ENCODE results near the gene NCOA1. TPM values are rescaled to one million over a fixed set of nuclear protein-coding genes. Genes with fewer than 3 reads are reported as not detected.
A peak's percentile ranks its signal among the peaks of the same experiment; 100 is the strongest.

The NCOA1 gene
- total and polyA plus RNA-seq, 2 of the 4 experiments (the other 2 are of a cell fraction): 6.7 to 11.3 TPM

- POLR2A ChIA-PET (ENCODE audit: unreplicated experiment): no interaction called here
- WGBS, 2 experiments (ENCODE audit: extremely low coverage in 2 of 2, insufficient read length in 1 of 2): no CpG with 5 or more reads among the region's 7 CpGs
- DNase-seq (peak; percentile 75), ATAC-seq (ENCODE audit: low read depth) (peak; percentile 82)
- CTCF ChIA-PET: interaction anchor here (1.1 kb wide), 1 partner anchor 8 kb away, joined by 6 read pairs; no protein-coding TSS in a partner anchor
- Histone ChIP-seq H4K91ac (ENCODE audit: insufficient read depth, low read depth, low read length) (no peak overlapping the region), H4K5ac (ENCODE audit: low read depth, low read length) (no peak overlapping the region), H3K14ac (replicated peaks; ENCODE audit: low read depth, low read length) (no peak overlapping the region), H3K4me1 (ENCODE audit: control insufficient read depth, insufficient read depth, low read length) (peaks cover 2% of the 10 kb centered on the region; the same call in 1 of the 2 replicates), H3K9me3 (ENCODE audit: control insufficient read depth, insufficient read depth, low read length) (no peaks in the 10 kb centered on the region), H2BK5ac (ENCODE audit: low read depth, low read length, poor library complexity, severe bottlenecking) (peak overlapping the region; percentile 57), H3K56ac (ENCODE audit: extremely low read depth, insufficient read depth, low read length) (no peak overlapping the region), H3K4ac (ENCODE audit: low read depth, low read length) (no peak overlapping the region), H3K27ac (ENCODE audit: insufficient read depth, low read length) (no peak overlapping the region), H2AFZ (replicated peaks; ENCODE audit: low read length, poor library complexity) (no peak overlapping the region), H2AK9ac (replicated peaks; ENCODE audit: low read depth, low read length, poor library complexity) (no peak overlapping the region), H3K9me1 (ENCODE audit: insufficient read depth, low read length) (0 out of 2 replicates have a peak, but pooled peaks cover 2% of the 10 kb centered on the region), H3K9ac (ENCODE audit: low read depth, low read length) (no peak overlapping the region), H2BK120ac (ENCODE audit: low read depth, low read length) (no peak overlapping the region), H3K23ac (ENCODE audit: low read depth, low read length) (no peak overlapping the region), H3K79me1 (ENCODE audit: low read depth in 1 of 2, low read length in 2 of 2) (no peaks in the 10 kb centered on the region), H2BK15ac (ENCODE audit: low read depth, low read length) (no peak overlapping the region), H4K20me1 (ENCODE audit: insufficient read depth, low read length) (no peaks in the 10 kb centered on the region), H3K4me3 (ENCODE audit: insufficient read depth, low read depth, low read length) (no peak overlapping the region), H2BK20ac (ENCODE audit: low read depth, low read length) (no peak overlapping the region), H3K18ac (ENCODE audit: low read depth, low read length) (no peak overlapping the region), H4K8ac (ENCODE audit: low read depth in 2 of 2, low read length in 2 of 2) (no peak overlapping the region), H3K4me2 (ENCODE audit: low read depth, low read length) (no peak overlapping the region), H3K36me3 (ENCODE audit: control insufficient read depth, insufficient read depth, low read length) (peaks cover 4% of the 10 kb centered on the region; the same call in 1 of the 2 replicates), H2AK5ac (ENCODE audit: low read depth, low read length) (no peak overlapping the region), H3K27me3 (ENCODE audit: control insufficient read depth, insufficient read depth, low read length) (no peaks in the 10 kb centered on the region)
- intact Hi-C loops (cut with micrococcal nuclease) (no loop called here), in situ Hi-C loops (cut with MboI; ENCODE audit: low sequenced_read_pairs) (no loop called here), dilution Hi-C loops (cut with HindIII; ENCODE audit: low sequenced_read_pairs, unreplicated experiment) (no loop called here)
- BruUV-seq (replicated peaks): no TSS peak
- TF ChIP-seq RAD21 (IDR thresholded peaks at IDR 0.05; ENCODE audit: low read length) (no peak), USF2 (IDR thresholded peaks at IDR 0.05; ENCODE audit: low read depth, low read length) (no peak), MAZ (IDR thresholded peaks at IDR 0.05; ENCODE audit: borderline replicate concordance, low read depth, low read length) (no peak), CHD1 (IDR thresholded peaks at IDR 0.05; ENCODE audit: low read depth, low read length) (no peak), RFX5 (IDR thresholded peaks at IDR 0.05; ENCODE audit: low read depth, low read length) (no peak), NFE2L2 (IDR thresholded peaks at IDR 0.05; ENCODE audit: low read depth, low read length) (no peak), RCOR1 (IDR thresholded peaks at IDR 0.05; ENCODE audit: insufficient replicate concordance, low read length) (no peak), BHLHE40 (IDR thresholded peaks at IDR 0.05; ENCODE audit: low read depth, low read length) (no peak), CEBPB (IDR thresholded peaks at IDR 0.05; ENCODE audit: low read depth, low read length) (no peak), FOS (IDR thresholded peaks at IDR 0.05; ENCODE audit: low read depth, low read length) (no peak), CTCF (conservative IDR thresholded peaks at IDR 0.05; ENCODE audit: low read depth, low read length) (no peak), MXI1 (IDR thresholded peaks at IDR 0.05; ENCODE audit: borderline replicate concordance, low read depth, low read length) (no peak), POLR2A (IDR thresholded peaks at IDR 0.05; ENCODE audit: low read depth, low read length) (no peak)
- TF ChIP-seq, protein P1, sequence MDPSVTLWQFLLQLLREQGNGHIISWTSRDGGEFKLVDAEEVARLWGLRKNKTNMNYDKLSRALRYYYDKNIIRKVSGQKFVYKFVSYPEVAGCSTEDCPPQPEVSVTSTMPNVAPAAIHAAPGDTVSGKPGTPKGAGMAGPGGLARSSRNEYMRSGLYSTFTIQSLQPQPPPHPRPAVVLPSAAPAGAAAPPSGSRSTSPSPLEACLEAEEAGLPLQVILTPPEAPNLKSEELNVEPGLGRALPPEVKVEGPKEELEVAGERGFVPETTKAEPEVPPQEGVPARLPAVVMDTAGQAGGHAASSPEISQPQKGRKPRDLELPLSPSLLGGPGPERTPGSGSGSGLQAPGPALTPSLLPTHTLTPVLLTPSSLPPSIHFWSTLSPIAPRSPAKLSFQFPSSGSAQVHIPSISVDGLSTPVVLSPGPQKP (IDR thresholded peaks at IDR 0.05; ENCODE audit: borderline replicate concordance, low read depth, low read length): no peak
Measured at GRCh38 chr2:24730481-24730880, 239.4 kb downstream of the NCOA1 start.

All from IMR-90 (cell line).